K562 (cell line): ENCODE measurements around the gene HPD. TPM values are rescaled to one million over a fixed set of nuclear protein-coding genes. Genes with fewer than 3 reads are reported as not detected.

Source experiments
- CEBPB ChIP-seq: fragments of 450-650 bp; IDR thresholded peaks from 2 replicates; pipeline ENCODE4 v1.6.1; 2016; ENCODE audit warnings: missing genetic modification characterization, missing compliant biosample characterization
- EGR1 ChIP-seq: fragments of 450-650 bp; conservative IDR thresholded peaks from 2 replicates; pipeline ENCODE4 v1.6.1; 2017; ENCODE audit warnings: mild to moderate bottlenecking
- FOXK1 ChIP-seq: sonication (generic); formaldehyde crosslinking; IDR thresholded peaks from 2 replicates; pipeline ENCODE4 v1.8.0; 2022; ENCODE audit warnings: missing genetic modification reagents, mild to moderate bottlenecking, borderline replicate concordance
- GABPB2 ChIP-seq: fragments of 250-450 bp; sonication (Bioruptor Pico); conservative IDR thresholded peaks from 2 replicates; pipeline ENCODE4 v1.5.1; 2021; ENCODE audit warnings: mild to moderate bottlenecking
- MCM2 ChIP-seq: fragments of 450-650 bp; IDR thresholded peaks from 2 replicates; pipeline ENCODE4 v1.6.1; 2017; ENCODE audit warnings: low read depth, mild to moderate bottlenecking
- MCM7 ChIP-seq, 2 experiments: fragments of 450-650 bp; IDR thresholded peaks; 2 replicates each; pipeline ENCODE4 v1.6.1; 2016 to 2018
- MTF1 ChIP-seq: fragments of 250-450 bp; sonication (Bioruptor Pico); IDR thresholded peaks from 2 replicates; pipeline ENCODE4 v1.9.0; 2021; ENCODE audit warnings: moderate library complexity, mild to moderate bottlenecking, inconsistent platforms, borderline replicate concordance
- RBM17 ChIP-seq: fragments of 200-400 bp; formaldehyde crosslinking; IDR thresholded peaks from 2 replicates; pipeline ENCODE4 v1.6.1; 2017; ENCODE audit warnings: low read depth, mild to moderate bottlenecking, low read length, borderline replicate concordance
- RREB1 ChIP-seq: fragments of 250-450 bp; sonication (Bioruptor Pico); IDR thresholded peaks from 2 replicates; pipeline ENCODE4 v1.4.0; 2020
- SAP30 ChIP-seq: fragments of 200-600 bp; sonication (generic); IDR thresholded peaks from 2 replicates; pipeline ENCODE4 v1.6.1; 2012; ENCODE audit warnings: borderline replicate concordance, low read depth, mild to moderate bottlenecking, moderate library complexity, low read length, control low read depth, inconsistent platforms; ENCODE audit not compliant: insufficient read depth, poor library complexity, severe bottlenecking
- SNIP1 ChIP-seq: fragments of 450-650 bp; IDR thresholded peaks from 2 replicates; pipeline ENCODE4 v1.7.1; 2017; ENCODE audit warnings: low read depth, mild to moderate bottlenecking
- TBP ChIP-seq: optimal IDR thresholded peaks from 2 replicates; pipeline ENCODE3; 2011; ENCODE audit warnings: low read depth, low read length, improper control_type of control experiment
- TRIM24 ChIP-seq, 2 experiments: fragments of 450-650 bp; IDR thresholded peaks; 2 replicates each; pipeline ENCODE4 v1.6.1; 2016
- ZBTB8A ChIP-seq: fragments of 450-650 bp; IDR thresholded peaks from 2 replicates; pipeline ENCODE4 v1.6.1; 2018; ENCODE audit warnings: mild to moderate bottlenecking, moderate library complexity; ENCODE audit not compliant: partially characterized antibody
- ZNF165 ChIP-seq: fragments of 250-450 bp; sonication (Bioruptor Pico); IDR thresholded peaks from 2 replicates; pipeline ENCODE4 v1.4.0; 2020; ENCODE audit warnings: borderline replicate concordance
- ZNF175 ChIP-seq: fragments of 200-800 bp; sonication (Bioruptor generic); IDR thresholded peaks from 2 replicates; pipeline ENCODE4 v1.6.1; 2016; ENCODE audit warnings: low read depth, mild to moderate bottlenecking, missing genetic modification characterization, missing compliant biosample characterization
- ZNF668 ChIP-seq: fragments of 250-450 bp; sonication (Bioruptor Pico); IDR thresholded peaks from 2 replicates; pipeline ENCODE4 v1.8.0; 2022; ENCODE audit warnings: mild to moderate bottlenecking, inconsistent platforms
- ZNF695 ChIP-seq: fragments of 450-650 bp; formaldehyde crosslinking; IDR thresholded peaks from 2 replicates; pipeline ENCODE4 v1.4.0; 2020; ENCODE audit warnings: mild to moderate bottlenecking, moderate library complexity
- polyA plus RNA-seq, 8 experiments: library from polyadenylated mRNA; depleted of rRNA in 4 of 8; stranded (reverse) in 5 of 8; unstranded in 3 of 8; fragments of >200 nt; fragmentation: Nextera tagmentation in 2 of 8; fragmentation: Illumina TruSeq in 1 of 8; extraction: Ambion mirVana in 2 of 8; extraction: Trizol in 1 of 8; gene quantifications; 2 replicates each; pipeline versions ENCODE4 v1.2.1 to v1.2.3, GENCODE V29; 2011 to 2014; ENCODE audit warnings: inconsistent platforms in 1 of 8, missing spikeins in 1 of 8
- total RNA-seq, 7 experiments: library from RNA; depleted of rRNA in 6 of 7; stranded (reverse); fragments of >200 nt in 6 of 7; fragmentation: Illumina TruSeq in 2 of 7; extraction: Trizol in 2 of 7; gene quantifications; 2 replicates each; pipeline versions ENCODE4 v1.2.1 to v1.2.3, GENCODE V29; 2011 to 2021; ENCODE audit warnings: low replicate concordance in 1 of 7
- TF ChIP-seq, protein P1 (sequence below): fragments of 200-800 bp; sonication (Bioruptor generic); IDR thresholded peaks from 2 replicates; pipeline ENCODE4 v1.6.1; 2017; ENCODE audit warnings: missing genetic modification characterization, missing compliant biosample characterization
- TF ChIP-seq, protein P2 (sequence below): fragments of 250-450 bp; sonication (Bioruptor Pico); IDR thresholded peaks from 2 replicates; pipeline ENCODE4 v1.8.0; 2021; ENCODE audit warnings: moderate library complexity, mild to moderate bottlenecking, inconsistent platforms
- TF ChIP-seq, protein P3 (sequence below): fragments of 450-650 bp; conservative IDR thresholded peaks from 2 replicates; pipeline ENCODE4 v1.6.1; 2016; ENCODE audit warnings: missing genetic modification characterization, low read depth, mild to moderate bottlenecking, control low read depth, missing compliant biosample characterization

The HPD gene
- total and polyA plus RNA-seq, 9 of the 15 experiments (the other 6 are each of a cell fraction or from before 2014, with no cell fraction given), result 0.06 to 0.29 (median 0.07) TPM; not detected in 4

DNA sequence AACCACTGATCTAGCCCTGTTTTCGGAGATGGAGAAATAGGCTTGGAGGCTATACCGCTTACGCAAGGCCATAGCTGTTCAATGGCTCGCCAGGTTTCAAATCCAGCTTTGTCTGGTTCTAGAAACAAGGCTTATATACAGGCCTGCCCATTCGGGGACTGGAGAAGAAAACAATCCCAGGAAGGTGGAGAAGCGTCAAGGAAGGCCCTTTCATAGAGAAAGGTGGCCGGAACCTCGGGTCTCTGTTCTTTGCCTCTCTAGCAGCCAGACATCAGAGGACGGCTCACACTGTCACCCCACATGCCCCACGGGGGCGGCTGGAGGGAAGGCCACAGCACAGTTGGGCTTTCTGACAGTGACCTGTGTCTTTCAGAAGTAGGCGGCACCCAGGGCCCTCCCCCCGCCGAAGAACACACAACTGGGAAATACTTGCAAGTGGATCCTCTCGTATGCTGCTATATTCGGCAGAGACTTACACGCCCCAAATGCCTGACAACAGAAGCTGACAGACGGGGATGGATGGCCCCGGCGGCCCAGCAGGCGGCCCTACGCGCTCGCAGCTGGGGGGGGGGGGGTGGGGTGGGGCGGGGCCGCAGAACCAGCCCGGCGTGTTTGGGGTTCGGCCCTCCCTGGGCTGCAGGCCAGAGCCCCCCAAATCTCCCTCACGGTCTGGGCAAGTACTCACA, 59.4 kb downstream of the HPD start (continued):
- TF ChIP-seq TBP, result peak; percentile 35
- no peak for TF ChIP-seq MTF1 (CRISPR knock-in tag)
- TF ChIP-seq GABPB2 (CRISPR knock-in tag), result no peak
- TF ChIP-seq, protein P1, sequence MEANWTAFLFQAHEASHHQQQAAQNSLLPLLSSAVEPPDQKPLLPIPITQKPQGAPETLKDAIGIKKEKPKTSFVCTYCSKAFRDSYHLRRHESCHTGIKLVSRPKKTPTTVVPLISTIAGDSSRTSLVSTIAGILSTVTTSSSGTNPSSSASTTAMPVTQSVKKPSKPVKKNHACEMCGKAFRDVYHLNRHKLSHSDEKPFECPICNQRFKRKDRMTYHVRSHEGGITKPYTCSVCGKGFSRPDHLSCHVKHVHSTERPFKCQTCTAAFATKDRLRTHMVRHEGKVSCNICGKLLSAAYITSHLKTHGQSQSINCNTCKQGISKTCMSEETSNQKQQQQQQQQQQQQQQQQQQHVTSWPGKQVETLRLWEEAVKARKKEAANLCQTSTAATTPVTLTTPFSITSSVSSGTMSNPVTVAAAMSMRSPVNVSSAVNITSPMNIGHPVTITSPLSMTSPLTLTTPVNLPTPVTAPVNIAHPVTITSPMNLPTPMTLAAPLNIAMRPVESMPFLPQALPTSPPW (CRISPR knock-in tag), result peak; percentile 97
- TF ChIP-seq SNIP1, result no peak
- TF ChIP-seq, protein P2, sequence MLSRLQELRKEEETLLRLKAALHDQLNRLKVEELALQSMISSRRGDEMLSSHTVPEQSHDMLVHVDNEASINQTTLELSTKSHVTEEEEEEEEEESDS (CRISPR knock-in tag), result no peak
- TF ChIP-seq ZBTB8A, result no peak
- peak; percentile 86 for TF ChIP-seq CEBPB (tag)
- TF ChIP-seq ZNF695, result no peak
- TF ChIP-seq, protein P3, sequence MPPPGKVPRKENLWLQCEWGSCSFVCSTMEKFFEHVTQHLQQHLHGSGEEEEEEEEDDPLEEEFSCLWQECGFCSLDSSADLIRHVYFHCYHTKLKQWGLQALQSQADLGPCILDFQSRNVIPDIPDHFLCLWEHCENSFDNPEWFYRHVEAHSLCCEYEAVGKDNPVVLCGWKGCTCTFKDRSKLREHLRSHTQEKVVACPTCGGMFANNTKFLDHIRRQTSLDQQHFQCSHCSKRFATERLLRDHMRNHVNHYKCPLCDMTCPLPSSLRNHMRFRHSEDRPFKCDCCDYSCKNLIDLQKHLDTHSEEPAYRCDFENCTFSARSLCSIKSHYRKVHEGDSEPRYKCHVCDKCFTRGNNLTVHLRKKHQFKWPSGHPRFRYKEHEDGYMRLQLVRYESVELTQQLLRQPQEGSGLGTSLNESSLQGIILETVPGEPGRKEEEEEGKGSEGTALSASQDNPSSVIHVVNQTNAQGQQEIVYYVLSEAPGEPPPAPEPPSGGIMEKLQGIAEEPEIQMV (tag), result no peak
- no peak for TF ChIP-seq MCM7 (IDR thresholded peaks at IDR 0.05)
- no peak for TF ChIP-seq RREB1 (CRISPR knock-in tag)
- TF ChIP-seq EGR1, result peak; percentile 91
- no peak for TF ChIP-seq TRIM24 (IDR thresholded peaks at IDR 0.05)
- TF ChIP-seq ZNF165 (CRISPR knock-in tag), result no peak
- no peak for TF ChIP-seq FOXK1
- no peak for TF ChIP-seq ZNF668 (CRISPR knock-in tag)
- TF ChIP-seq MCM2, result no peak
- peak; percentile 39 for TF ChIP-seq SAP30
- TF ChIP-seq ZNF175 (CRISPR knock-in tag), result no peak
- no peak for TF ChIP-seq RBM17
